OCI-LY7 (cell line): ENCODE measurements around the gene TXNRD1. TPM values are rescaled to one million over a fixed set of nuclear protein-coding genes. Genes with fewer than 3 reads are reported as not detected.

Source experiments
- BruUV-seq: library from RNA; stranded (reverse); fragments of 400-500 nt; replicated peaks from 2 replicates; lab custom pipeline; 2021; lab: Mats Ljungman, UMichigan
- CTCF ChIA-PET: fragments of 300-600 bp; sonication (Branson Sonifier 250); formaldehyde crosslinking; loops from one replicate; lab custom pipeline; 2022; ENCODE audit warnings: antibody characterized with exemption; ENCODE audit not compliant: unreplicated experiment; lab: Charles Lee
- POLR2A ChIA-PET: fragments of 300-600 bp; sonication (Branson Sonifier 250); formaldehyde crosslinking; loops from one replicate; lab custom pipeline; 2022; ENCODE audit warnings: antibody characterized with exemption; lab: Charles Lee
- DNase-seq: peaks from one replicate; pipeline ENCODE4 v3.0.0-alpha.2; 2015; ENCODE audit warnings: low spot score
- H2AFZ ChIP-seq: fragments of 200-600 bp; sonication (generic), shearing (Covaris generic); 2 replicates; pipeline ENCODE4 v1.6.1; 2014; ENCODE audit warnings: mild to moderate bottlenecking, antibody characterized with exemption, low read length, moderate library complexity
- H3K27ac ChIP-seq: fragments of 200-600 bp; sonication (generic); 2 replicates; pipeline ENCODE4 v1.5.1; 2014; ENCODE audit warnings: mixed run types, low read depth, mild to moderate bottlenecking, moderate library complexity, low read length, inconsistent platforms; ENCODE audit not compliant: poor library complexity, severe bottlenecking
- H3K36me3 ChIP-seq: fragments of 200-600 bp; sonication (generic); 2 replicates; pipeline ENCODE4 v1.6.1; 2014; ENCODE audit warnings: mild to moderate bottlenecking, antibody characterized with exemption, low read length, moderate library complexity, mixed read lengths; ENCODE audit not compliant: insufficient read depth
- H3K4me1 ChIP-seq: fragments of 200-600 bp; sonication (generic); 2 replicates; pipeline ENCODE4 v1.5.1; 2014; ENCODE audit warnings: mild to moderate bottlenecking, low read length; ENCODE audit not compliant: insufficient read depth, poor library complexity, severe bottlenecking
- H3K4me2 ChIP-seq: fragments of 200-600 bp; sonication (generic); 2 replicates; pipeline ENCODE4 v1.6.1; 2014; ENCODE audit warnings: mild to moderate bottlenecking, low read length
- H3K4me3 ChIP-seq: fragments of 200-600 bp; sonication (generic); 2 replicates; pipeline ENCODE4 v1.5.1; 2014; ENCODE audit warnings: mild to moderate bottlenecking, low read depth, low read length; ENCODE audit not compliant: poor library complexity, severe bottlenecking
- H3K79me2 ChIP-seq: fragments of 200-600 bp; sonication (generic); 2 replicates; pipeline ENCODE4 v1.6.1; 2016; ENCODE audit warnings: low read depth, mild to moderate bottlenecking, low read length, moderate library complexity, mixed read lengths; ENCODE audit not compliant: insufficient read depth
- H3K9me2 ChIP-seq: fragments of 200-600 bp; sonication (generic); 2 replicates; pipeline ENCODE4 v1.6.1; 2016; ENCODE audit warnings: mild to moderate bottlenecking, low read length, mixed read lengths; ENCODE audit not compliant: insufficient read depth
- H3K9me3 ChIP-seq: fragments of 200-600 bp; sonication (generic); 2 replicates; pipeline ENCODE4 v1.6.1; 2014; ENCODE audit warnings: mild to moderate bottlenecking, mixed run types, low read length, mixed read lengths
- H4K20me1 ChIP-seq: fragments of 200-600 bp; sonication (generic); 2 replicates; pipeline ENCODE4 v1.6.1; 2014; ENCODE audit warnings: mild to moderate bottlenecking, antibody characterized with exemption, low read length, moderate library complexity, mixed read lengths; ENCODE audit not compliant: insufficient read depth
- EZH2phosphoT487 ChIP-seq: fragments of 200-600 bp; sonication (generic); IDR thresholded peaks from 2 replicates; pipeline ENCODE4 v1.6.1; 2018; ENCODE audit warnings: low read depth, borderline replicate concordance, mild to moderate bottlenecking, mixed run types, antibody characterized with exemption, low read length, moderate library complexity, mixed read lengths
- intact Hi-C: fragments of 100-400 bp; cut with micrococcal nuclease; formaldehyde crosslinking; loops from one replicate; pipeline ENCODE4 v1.10.0; 2022; ENCODE audit not compliant: unreplicated experiment
- total RNA-seq, 2 experiments: library from RNA; depleted of rRNA in 1 of 2; stranded (reverse); fragments of >200 nt in 1 of 2; shearing (Covaris generic) in 1 of 2; gene quantifications; 2 replicates each; pipeline ENCODE4 v1.2.3, GENCODE V29; 2014 to 2022
- TF ChIP-seq, protein P1 (sequence below): fragments of 200-600 bp; sonication (generic); conservative IDR thresholded peaks from 2 replicates; pipeline ENCODE4 v1.5.1; 2014; ENCODE audit warnings: mild to moderate bottlenecking, antibody characterized with exemption, low read length, moderate library complexity, mixed read lengths

Gene TXNRD1
- total RNA-seq, 2 experiments from 2014 or later, result 117 to 132 TPM

DNA sequence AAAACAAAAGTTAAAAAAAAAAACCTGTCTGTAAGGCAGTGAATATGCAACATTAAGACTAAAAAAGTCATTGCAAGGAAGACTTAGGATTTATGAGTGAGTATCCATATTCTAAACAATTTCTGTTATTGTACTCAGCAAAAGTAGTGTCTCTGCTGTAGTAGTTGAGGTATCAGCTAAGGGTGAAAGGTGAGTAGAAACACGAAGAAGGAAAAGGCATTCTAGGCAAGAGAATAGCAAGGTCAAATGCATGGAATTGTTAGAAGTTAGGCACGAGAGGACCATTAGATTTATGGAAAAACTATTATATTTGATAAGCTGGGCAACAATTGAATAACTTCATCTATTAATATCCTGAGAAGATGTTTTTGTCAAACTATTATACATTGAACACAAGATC is 89.8 kb downstream of the TXNRD1 start:
- peaks cover 83% of the 10 kb centered on the region for H3K36me3 ChIP-seq
- intact Hi-C loops, result no loop called here
- no peak for TF ChIP-seq EZH2phosphoT487
- TF ChIP-seq, protein P1, sequence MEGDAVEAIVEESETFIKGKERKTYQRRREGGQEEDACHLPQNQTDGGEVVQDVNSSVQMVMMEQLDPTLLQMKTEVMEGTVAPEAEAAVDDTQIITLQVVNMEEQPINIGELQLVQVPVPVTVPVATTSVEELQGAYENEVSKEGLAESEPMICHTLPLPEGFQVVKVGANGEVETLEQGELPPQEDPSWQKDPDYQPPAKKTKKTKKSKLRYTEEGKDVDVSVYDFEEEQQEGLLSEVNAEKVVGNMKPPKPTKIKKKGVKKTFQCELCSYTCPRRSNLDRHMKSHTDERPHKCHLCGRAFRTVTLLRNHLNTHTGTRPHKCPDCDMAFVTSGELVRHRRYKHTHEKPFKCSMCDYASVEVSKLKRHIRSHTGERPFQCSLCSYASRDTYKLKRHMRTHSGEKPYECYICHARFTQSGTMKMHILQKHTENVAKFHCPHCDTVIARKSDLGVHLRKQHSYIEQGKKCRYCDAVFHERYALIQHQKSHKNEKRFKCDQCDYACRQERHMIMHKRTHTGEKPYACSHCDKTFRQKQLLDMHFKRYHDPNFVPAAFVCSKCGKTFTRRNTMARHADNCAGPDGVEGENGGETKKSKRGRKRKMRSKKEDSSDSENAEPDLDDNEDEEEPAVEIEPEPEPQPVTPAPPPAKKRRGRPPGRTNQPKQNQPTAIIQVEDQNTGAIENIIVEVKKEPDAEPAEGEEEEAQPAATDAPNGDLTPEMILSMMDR, result no peak
- POLR2A ChIA-PET, result interaction anchor here (0.7 to 2.9 kb wide), 3 partner anchors 15 to 18 kb away, joined by 3 to 11 read pairs (median 5); no protein-coding TSS in a partner anchor
- H2AFZ ChIP-seq, result no peak overlapping the region
- CTCF ChIA-PET, result no interaction called here
- BruUV-seq, result no TSS peak
- H4K20me1 ChIP-seq, result peaks cover 30% of the 10 kb centered on the region
- no peak overlapping the region for H3K27ac ChIP-seq
- no peak overlapping the region for H3K4me2 ChIP-seq
- H3K4me1 ChIP-seq, result peaks cover 27% of the 10 kb centered on the region
- no peak for DNase-seq
- H3K9me3 ChIP-seq, result no peaks in the 10 kb centered on the region
- no peaks in the 10 kb centered on the region for H3K9me2 ChIP-seq
- H3K79me2 ChIP-seq, result peaks cover 98% of the 10 kb centered on the region
- no peak overlapping the region for H3K4me3 ChIP-seq

DNA sequence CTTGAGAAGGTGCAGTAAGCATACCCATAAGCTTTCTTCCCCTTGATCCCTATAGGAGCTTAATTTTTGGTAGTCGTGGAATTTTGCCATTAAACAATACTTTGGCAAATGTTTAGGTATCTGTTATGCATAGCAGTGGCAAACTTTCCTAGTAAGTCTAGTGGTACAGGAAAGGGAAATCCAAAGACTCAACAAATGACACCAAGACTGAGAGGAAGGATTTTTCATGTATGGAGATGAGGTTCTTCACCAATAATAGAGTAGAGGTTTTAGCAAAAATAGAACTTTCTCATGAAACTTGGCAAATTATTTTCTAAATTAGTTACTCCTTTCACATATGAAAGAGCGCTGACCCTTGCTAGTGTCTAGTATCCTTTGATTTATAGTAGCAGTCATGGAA is 90.8 kb downstream of the TXNRD1 start:
- Histone ChIP-seq H3K4me1 (peaks cover 27% of the 10 kb centered on the region), H4K20me1 (peaks cover 30% of the 10 kb centered on the region), H3K9me2 (no peaks in the 10 kb centered on the region), H3K36me3 (peaks cover 85% of the 10 kb centered on the region), H3K27ac (no peak overlapping the region), H2AFZ (no peak overlapping the region), H3K4me2 (no peak overlapping the region), H3K9me3 (no peaks in the 10 kb centered on the region), H3K4me3 (no peak overlapping the region), H3K79me2 (peaks cover 98% of the 10 kb centered on the region)
- ChIA-PET POLR2A (interaction anchor here (0.7 to 1.3 kb wide), 4 partner anchors 14 to 30 kb away, joined by 3 to 5 read pairs (median 4); no protein-coding TSS in a partner anchor), CTCF (no interaction called here)
- no peak for DNase-seq
- intact Hi-C loops, result no loop called here
- TF ChIP-seq, protein P1, result no peak
- TF ChIP-seq EZH2phosphoT487, result no peak
- BruUV-seq, result no TSS peak

DNA sequence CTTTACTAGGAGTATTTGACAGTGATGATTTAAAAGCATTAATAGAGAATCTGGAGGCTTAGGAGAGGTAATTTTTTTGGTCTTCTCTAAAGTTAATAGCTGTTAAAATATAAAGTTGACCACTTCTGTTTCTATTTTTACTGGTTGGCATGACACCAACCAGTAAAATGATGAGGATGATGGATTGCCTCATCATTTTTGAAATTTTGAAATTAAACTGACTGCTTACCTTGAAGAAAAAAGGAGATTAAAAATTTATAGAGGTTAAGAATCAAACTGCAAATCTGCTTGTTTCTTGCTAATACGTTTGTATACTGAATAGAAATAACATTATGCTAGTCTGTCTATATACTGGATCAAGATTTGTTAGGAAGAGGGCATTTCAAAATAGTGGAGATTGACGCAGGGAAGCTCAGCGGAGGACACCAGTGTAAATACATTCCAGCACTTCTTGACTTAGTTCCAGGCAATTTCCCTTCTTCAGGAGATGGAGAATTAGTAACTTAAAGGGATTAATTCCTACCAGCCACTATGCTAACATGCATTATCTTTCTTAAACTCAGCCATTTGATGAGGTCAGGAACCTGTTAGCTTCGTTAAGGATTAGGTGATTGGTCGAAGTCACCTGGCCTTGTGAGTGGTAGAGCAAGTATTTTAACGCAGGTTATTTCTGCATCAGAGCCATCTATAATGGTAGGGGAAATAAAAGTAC is 91.5 kb downstream of the TXNRD1 start:
- TF ChIP-seq, protein P1, result no peak
- no peak for TF ChIP-seq EZH2phosphoT487
- Histone ChIP-seq H3K4me3 (no peak overlapping the region), H3K4me1 (peaks cover 27% of the 10 kb centered on the region), H3K9me2 (no peaks in the 10 kb centered on the region), H2AFZ (no peak overlapping the region), H3K27ac (no peak overlapping the region), H4K20me1 (peaks cover 23% of the 10 kb centered on the region), H3K4me2 (no peak overlapping the region), H3K9me3 (no peaks in the 10 kb centered on the region), H3K79me2 (peaks cover 95% of the 10 kb centered on the region), H3K36me3 (peaks cover 84% of the 10 kb centered on the region)
- ChIA-PET CTCF (no interaction called here), POLR2A (interaction anchor here (0.9 to 1.3 kb wide), 2 partner anchors 20 to 31 kb away, joined by 3 to 4 read pairs; no protein-coding TSS in a partner anchor)
- no peak for DNase-seq
- intact Hi-C loops, result no loop called here
- BruUV-seq, result no TSS peak
